T-cell (primary cell): ENCODE results near the gene OR2T29. TPM values are rescaled to one million over a fixed set of nuclear protein-coding genes. Genes with fewer than 3 reads are reported as not detected.

Source experiments
- total RNA-seq, 35 experiments: library from RNA in 6 of 35; stranded (reverse) in 6 of 35; fragments of 120-200 nt in 1 of 35; gene quantifications; one replicate each; pipeline versions ENCODE4 v1.2.1 to v1.2.4 and lab custom pipeline; 2013 to 2026

OR2T29 gene
- total RNA-seq, 5 donors from 2014 or later (not counting 1 experiment from before 2014, with no cell fraction given), result not detected

Other genes with a start within 250 kb of the OR2T29 start
- gene OR2M7, start 238.2 kb downstream of the OR2T29 start, total RNA-seq, result not detected
- gene OR14C36, start 214.0 kb downstream of the OR2T29 start, total RNA-seq, result not detected
- not detected for gene OR2T4, start 201.1 kb downstream of the OR2T29 start, total RNA-seq
- gene OR2T6, start 187.0 kb downstream of the OR2T29 start, total RNA-seq, result not detected
- not detected for gene OR2T1, start 159.7 kb downstream of the OR2T29 start, total RNA-seq
- gene OR2T2, start 117.1 kb downstream of the OR2T29 start, total RNA-seq, result not detected
- gene OR2T3, start 89.4 kb downstream of the OR2T29 start, total RNA-seq, result not detected
- not detected for gene OR2T5, start 74.2 kb downstream of the OR2T29 start, total RNA-seq
- gene OR2G6, start 54.7 kb downstream of the OR2T29 start, total RNA-seq, result not detected
- not detected for gene OR2T34, start 12.0 kb upstream of the OR2T29 start, total RNA-seq
- not detected for gene OR2T10, start 34.9 kb upstream of the OR2T29 start, total RNA-seq
- gene OR2T11, start 72.3 kb upstream of the OR2T29 start, total RNA-seq, result not detected
- not detected for gene OR2T35, start 82.5 kb upstream of the OR2T29 start, total RNA-seq
- not detected for gene OR2T27, start 92.8 kb upstream of the OR2T29 start, total RNA-seq
- not detected for gene OR14I1, start 140.0 kb upstream of the OR2T29 start, total RNA-seq
- not detected for gene LYPD8, start 193.0 kb upstream of the OR2T29 start, total RNA-seq